Lower leg skin (tissue), 3 donors: ENCODE measurements around the gene P3H4.

Experiments used
- CTCF ChIP-seq, 3 donors: fragments of 450-650 bp; IDR thresholded peaks; one replicate each; pipeline ENCODE4 v1.5.1; 2016; ENCODE audit warnings: antibody characterized with exemption in 3 of 3, mild to moderate bottlenecking in 3 of 3, moderate library complexity in 2 of 3
- POLR2A ChIP-seq, 2 donors: fragments of 450-650 bp; IDR thresholded peaks; one replicate each; pipeline ENCODE4 v1.6.1; 2016 to 2017; ENCODE audit warnings: antibody characterized with exemption in 2 of 2, mild to moderate bottlenecking in 1 of 2, moderate library complexity in 1 of 2

DNA sequence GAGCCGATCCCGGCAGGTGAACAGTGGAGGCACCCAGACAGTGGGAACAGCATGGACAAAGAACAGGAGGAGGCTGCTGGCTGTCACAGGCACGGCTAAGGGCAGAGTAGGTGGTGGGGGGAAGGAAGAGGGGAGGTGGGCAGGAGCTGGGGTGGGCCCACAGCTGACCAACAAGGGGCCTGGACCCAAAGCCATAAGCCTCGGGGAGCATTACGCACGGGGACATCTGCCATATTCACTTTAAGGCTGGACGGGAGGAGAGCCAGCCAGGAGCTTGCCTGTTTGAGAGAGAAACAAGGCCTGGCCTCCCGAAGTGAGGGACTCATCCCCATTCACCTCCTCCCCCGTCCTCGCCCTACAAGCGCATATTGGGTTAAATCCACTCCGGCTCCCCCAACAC, 57.7 kb downstream of the P3H4 start:
- TF ChIP-seq CTCF (IDR thresholded peaks at IDR 0.05) (no peak), POLR2A (IDR thresholded peaks at IDR 0.05) (no peak)
